Stimulated activated CD8-positive, alpha-beta memory T cell treated with anti-CD3 and anti-CD28 coated beads, Interleukin-4, amount 100 ng/mL, for 24 hours (primary cell): ENCODE data around the gene LORICRIN.

Experiments
- DNase-seq: peaks from one replicate; pipeline ENCODE4 v3.0.0-alpha.2; 2020; ENCODE audit warnings: low read depth

LORICRIN gene, protein sequence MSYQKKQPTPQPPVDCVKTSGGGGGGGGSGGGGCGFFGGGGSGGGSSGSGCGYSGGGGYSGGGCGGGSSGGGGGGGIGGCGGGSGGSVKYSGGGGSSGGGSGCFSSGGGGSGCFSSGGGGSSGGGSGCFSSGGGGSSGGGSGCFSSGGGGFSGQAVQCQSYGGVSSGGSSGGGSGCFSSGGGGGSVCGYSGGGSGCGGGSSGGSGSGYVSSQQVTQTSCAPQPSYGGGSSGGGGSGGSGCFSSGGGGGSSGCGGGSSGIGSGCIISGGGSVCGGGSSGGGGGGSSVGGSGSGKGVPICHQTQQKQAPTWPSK

DNA sequence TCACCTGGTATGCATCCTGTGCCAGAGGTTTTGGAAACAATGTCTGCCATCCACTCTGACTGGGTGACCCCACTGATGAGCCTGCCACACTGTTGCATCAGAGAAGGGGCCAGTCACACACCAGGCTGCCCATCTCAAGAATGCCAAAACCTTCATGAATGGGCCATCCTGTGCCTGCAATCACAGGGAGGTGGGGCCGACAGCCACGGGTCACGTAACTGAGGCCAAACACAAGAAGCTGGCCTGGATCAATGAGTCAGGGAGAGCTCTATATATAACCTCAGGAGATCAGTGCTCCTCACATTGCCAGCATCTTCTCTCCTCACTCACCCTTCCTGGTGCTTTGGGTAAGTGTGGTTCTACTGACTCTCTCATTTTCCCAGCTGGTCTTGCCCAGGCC lies at the start of gene LORICRIN:
Gene LORICRIN (plus strand): TSS at position 301 of the 400 bp plus-strand sequence. CDS start 1,263 bp downstream, outside the sequence.
- no peak for DNase-seq

DNA sequence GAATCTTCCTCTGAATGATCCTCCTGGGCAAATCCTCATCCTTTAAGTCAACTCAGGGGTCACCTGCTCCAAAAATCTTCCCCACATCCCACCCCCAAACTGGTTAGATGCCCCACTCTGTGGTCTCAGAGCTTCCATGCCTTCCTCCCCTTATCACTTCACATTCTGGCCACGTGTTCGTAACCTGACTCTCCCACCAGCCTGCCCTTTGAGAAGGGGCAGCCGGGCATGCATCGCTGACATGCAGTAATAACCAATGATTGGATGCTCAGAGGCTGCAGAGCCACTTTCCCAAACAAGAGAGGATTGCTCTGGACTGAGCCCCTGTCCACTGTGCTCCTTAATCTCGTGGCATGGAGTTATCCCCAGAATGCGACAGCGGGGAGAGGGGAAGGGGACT lies 49.3 kb upstream of the LORICRIN start:
- no peak for DNase-seq

DNA sequence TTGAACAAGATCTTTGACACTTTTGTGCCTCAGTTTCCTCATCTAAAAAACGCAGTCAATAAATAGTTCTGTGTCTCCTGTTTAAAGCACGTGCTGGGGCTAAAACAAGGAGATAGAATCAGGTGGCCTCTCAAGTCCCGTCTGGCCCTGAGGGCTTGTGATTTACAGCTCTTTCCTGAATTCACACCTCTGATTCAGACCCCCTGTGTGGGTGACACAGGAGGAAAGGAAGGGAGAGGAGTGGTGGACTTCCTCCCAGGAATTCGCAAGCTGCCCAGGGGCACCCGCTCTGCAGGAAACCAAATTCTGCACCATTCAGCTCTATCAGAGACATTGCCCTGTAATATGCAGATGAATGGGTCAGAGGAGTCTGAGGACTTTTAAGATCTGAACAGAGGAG lies 47.3 kb upstream of the LORICRIN start:
- no peak for DNase-seq

DNA sequence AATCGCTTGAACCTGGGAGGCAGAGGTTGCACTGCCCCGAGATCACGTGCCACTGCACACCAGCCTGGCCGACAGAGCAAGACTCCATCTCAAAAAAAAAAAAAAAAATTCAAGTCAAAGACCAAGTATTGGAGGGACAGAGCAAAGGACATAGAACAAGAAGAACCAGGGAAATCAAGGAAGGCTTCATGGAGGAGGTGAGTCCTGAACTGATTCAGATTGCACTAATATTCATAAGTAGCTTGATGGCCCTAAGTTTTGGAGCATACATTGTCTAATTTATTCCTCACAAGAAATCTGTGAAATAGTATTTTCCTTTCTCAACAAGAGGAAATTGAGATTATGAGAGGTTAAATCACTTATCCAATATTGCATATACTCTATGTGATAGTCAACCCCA lies 46.0 kb upstream of the LORICRIN start:
- DNase-seq: no peak

DNA sequence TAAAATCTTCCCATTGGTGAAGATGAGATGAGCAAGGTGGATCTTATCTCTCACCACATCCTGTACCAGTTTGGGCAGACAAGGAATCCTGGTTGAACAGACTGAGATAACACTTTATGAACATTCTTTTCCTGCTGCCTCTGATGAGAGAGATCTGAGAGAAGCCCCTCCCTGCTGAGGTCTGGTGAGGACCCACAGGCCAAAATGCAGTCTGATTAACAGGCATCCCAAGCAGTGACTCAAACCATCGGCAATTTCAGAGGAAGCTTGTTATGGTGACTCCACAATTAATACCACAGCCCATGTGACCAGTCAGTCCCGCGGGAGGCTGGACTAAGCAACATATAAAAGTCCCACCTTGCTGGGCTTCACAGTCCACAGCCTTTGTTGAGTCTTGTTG lies 42.3 kb upstream of the LORICRIN start, which contains the start of gene PRR9:
Gene PRR9 (plus strand): TSS at position 373 of the 400 bp plus-strand sequence. CDS start 561 bp downstream, outside the sequence.
- no peak for DNase-seq

DNA sequence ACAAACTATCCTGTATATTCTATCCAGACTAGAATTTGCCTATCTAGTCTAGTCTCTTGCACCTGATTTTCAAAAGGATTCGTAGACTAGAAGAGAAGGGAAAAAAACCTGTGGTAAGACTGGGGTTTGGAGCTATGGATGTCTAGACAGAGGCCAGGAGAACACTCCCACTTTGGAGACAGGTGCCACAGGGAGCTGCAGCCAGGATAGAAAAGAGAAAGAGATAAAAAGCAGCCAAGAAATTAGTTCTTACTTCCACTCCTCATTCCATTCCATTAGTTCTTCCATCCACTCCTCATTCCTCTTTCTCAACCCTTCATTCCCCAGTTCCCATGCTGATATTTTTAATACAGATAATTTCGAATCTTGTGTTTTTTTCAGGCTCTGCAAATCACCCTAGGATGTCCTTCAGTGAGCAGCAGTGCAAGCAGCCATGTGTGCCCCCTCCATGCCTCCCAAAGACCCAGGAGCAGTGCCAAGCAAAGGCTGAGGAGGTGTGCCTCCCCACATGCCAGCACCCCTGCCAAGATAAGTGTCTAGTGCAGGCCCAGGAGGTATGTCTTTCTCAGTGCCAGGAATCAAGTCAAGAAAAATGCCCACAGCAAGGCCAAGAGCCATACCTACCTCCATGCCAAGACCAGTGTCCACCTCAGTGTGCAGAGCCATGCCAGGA lies 41.6 kb upstream of the LORICRIN start:
- no peak for DNase-seq

DNA sequence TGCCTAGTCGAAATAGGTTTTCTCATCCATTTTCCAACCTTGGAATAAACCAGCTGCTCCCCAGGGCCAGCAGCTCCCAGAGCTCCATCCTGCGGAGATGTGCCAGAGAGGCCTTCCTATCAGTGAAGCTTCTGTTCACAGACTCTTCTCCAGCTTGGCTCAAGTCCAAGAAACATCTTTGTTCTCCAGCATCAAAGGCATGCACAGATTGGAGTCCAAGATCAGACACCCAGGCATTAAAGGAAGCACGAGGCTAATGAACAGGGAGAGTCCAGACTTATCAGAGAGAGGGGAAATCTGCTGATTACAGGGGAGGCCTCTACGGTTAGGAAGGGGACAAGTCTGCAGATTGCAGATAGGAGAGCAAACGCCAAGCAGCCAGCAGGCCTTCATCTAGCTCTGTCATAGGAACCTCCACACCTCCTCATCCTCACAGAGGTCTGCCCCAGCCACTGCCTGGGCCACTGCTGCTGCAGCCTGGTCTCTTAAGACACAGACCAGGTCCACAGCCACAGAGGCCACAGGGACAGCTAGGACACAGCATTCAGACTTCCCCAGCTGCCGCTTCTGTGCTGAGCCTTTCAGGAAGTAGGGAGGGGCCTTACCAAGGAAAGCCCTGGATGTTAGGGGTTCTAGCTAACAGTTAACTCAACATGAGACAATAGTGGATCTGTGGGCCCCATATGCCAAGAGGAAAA lies 38.7 kb upstream of the LORICRIN start:
- DNase-seq: no peak

DNA sequence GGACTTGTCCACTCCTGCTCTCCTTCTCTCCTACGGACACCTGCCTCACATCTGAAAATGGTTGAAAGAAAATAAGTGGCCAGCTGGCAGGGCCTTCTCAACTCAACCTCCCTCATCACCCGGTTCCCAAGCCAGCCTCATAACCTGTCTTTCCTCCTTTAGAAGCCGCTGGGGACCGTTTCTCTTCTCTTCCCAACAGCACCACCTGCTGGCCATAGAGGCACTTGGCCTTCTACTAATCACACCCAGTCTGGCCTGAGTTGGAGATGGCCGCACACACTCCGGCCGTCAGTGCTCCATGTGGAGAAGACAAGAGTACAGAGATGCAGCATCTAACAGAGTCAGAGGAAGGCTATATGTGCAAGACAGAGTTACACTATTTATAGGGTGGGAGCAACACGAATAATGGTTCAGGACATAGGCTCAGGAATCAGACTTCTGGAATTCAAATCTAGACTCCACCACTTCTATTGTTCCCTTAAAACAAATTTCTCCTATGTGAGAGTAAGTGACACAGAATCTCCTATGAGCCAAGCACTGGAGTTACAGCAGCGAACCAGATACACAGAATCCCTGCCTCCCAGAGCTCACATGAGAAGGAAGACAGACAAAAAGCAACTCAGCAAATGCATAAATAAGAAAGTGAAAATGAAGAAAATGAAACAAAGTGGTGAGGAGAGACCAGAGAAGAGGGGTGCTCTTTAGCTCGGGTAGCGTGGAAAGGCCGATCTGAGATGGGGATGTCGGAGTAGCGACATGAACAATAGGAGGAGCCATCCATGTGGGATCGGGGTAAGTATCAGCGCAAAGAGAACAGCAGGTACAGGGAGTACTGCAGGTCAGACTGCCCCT lies 36.2 kb upstream of the LORICRIN start:
- peak; percentile 39 for DNase-seq

DNA sequence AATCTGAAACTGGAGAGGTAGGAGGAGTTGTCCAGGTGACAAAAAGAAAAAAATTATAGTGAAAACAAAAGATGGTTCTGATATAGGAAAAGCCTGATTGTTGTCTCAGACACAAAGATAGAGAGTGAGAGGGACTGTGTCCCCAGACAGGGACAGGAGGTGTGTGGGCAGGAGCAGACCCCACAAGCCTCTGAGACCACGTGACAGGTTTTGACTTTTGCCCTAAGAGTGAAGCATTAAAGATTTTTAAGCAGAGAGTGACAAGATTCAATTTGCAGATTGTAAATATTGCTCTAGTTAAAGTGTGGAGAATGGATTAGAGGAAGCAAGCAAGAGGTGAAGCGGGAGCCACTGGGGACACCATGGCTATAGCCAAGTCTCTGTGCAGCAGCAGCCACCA lies 31.7 kb upstream of the LORICRIN start:
- no peak for DNase-seq

DNA sequence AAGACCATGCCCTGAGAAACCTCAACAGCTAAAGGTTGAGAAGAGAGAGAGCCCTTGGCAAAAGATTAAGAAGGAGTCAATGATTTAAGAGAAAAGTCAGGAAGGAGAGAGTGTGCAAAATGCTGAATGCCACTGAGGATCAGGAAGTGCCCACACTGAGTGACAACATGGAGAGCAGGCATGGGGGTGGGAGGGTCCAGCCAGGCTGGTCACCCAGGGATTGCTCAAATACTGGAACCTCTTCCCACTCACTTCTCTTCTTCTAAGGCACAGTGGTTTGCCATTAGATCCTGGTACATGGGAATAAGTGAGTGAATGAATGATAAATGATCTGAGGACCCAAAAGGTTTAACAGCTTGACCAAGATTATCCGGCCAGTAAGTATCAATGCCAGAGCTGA lies 31.0 kb upstream of the LORICRIN start:
- no peak for DNase-seq

DNA sequence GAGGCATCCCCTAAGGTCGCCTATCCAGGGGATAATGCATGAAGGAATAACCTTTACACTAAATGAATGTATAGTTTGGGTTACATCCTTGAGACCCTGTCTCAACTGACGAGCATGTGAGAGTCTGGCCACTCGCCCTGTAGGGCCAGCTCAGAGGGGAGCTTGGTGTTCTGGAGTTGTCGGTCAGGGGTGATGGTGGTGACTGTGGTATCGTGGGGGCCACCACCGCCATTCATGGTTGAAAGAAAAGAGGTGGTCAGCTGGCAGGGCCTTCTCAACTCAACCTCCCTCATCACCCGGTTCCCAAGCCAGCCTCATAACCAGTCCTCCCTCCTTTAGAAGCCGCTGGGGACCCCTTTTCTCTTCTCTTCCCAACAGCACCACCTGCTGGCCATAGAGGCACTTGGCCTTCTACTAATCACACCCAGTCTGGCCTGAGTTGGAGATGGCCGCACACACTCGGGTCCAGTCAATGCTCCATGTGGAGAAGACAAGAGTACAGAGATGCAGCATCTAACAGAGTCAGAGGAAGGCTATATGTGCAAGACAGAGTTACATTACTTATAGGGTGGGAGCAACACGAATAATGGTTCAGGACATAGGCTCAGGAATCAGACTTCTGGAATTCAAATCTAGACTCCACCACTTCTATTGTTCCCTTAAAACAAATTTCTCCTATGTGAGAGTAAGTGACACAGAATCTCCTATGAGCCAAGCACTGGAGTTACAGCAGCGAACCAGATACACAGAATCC lies 30.2 kb upstream of the LORICRIN start:
- peak; percentile 11 for DNase-seq

DNA sequence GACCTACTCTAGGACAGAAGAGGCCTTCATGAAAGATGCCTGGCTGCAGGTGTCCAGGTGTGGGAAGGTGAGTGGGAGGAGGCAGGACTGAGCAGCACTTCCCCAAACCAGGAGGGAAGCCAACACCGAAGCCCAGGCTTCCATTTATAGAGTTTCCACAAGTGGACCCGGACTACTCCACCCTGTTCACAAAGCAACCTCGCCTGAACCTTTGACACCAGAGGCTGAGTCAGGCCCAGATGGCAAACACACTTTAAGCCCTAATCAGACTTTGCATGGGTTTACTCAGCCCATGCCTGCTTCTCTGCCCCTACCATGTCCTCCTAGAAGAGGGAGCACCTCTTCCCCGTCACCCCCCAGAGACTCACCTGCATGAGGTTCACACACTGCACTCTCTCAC lies 28.1 kb upstream of the LORICRIN start:
- no peak for DNase-seq

DNA sequence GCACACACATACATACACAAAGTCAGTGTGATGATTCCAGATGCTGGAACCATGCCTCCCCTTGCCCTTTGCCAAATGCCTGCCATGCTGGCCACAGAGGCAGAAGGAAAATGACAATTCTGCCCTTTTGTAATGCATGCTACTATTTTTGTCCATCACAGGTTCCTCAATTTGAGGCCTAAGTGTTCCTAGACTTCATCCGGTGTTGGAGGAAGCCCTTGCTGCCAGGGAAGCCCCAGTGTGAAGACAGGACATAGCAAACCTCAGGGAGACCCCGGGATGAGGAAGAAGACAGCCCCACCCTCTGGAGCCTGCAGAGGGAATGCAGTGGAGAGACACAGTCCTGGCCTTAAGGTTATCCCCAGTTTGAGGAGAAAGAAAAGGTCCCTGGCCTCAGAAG lies 27.7 kb upstream of the LORICRIN start:
- no peak for DNase-seq

DNA sequence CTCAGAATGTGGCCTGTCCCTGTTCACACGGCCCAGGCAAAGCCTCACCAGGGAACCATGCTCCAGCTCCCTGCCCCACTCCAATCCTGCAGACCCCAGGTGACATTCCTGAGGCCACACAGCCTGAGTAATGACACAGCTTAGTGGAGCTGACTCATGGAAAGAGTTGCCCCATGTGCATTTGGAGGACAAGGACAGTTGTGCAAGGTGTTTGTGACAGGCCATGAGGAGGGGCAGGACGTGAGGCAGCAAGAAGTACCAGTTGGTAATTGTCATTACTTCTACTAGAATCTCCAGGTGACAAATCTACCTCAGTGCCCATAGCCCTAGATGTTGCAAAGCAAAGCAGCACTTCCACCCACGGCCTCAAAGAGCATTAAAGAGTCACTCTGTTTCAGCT lies 26.9 kb upstream of the LORICRIN start:
- no peak for DNase-seq

DNA sequence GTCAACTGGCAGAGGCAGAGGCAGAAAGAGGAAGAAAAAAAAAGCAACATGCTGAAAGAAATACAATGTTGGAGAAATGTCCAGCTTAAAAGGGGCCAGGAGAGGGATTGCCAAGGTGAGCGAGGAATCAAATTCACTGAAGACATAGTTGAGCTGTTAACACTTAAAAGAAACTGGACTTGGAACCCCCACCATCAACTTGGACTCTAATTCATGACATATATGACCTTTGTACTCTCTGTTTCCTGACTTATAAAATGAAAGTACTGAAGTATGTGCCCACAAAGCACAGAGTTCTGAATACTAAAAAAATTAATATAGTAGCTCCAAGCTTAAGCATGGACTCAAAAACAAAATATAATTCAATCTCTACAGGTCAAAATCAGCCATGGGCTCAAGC lies 26.0 kb upstream of the LORICRIN start:
- DNase-seq: no peak

DNA sequence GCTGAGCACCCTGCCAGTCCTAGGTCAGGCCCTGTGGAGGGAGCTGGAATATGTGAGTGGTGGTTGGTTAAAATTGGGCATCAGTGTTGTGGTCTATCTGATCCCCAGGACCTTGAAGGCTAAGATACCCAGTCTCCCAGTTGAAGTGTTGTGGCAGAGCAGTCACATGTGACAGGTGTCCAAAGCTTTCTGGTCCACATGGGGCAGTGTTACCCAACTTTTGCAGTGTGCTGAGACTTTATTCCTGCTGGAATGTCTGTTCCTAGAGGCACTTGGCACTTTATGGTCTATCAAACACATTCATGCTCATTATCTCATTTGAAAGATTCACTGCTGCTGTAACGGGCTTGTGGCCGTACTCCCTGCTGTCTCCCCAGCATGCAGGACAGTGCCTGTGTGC lies 21.0 kb upstream of the LORICRIN start:
- DNase-seq: no peak

DNA sequence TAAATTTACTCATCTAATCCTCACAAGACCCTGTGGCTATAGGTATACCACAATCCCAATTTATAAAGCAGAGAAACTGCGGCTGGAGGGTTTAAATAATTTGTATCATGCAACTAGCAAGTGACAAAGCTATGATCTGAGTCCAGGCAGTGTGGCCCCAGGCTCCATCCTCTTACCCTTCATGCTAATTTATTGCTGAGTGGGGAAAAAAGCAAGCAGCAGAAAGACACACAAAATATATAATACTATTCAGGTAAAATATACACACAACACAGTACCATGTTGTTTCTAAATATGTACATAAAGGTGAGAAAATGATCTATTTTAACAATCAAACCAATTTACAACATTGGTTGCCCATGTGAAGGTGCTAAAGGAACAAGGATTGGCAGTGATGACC lies 17.3 kb upstream of the LORICRIN start:
- DNase-seq: no peak

DNA sequence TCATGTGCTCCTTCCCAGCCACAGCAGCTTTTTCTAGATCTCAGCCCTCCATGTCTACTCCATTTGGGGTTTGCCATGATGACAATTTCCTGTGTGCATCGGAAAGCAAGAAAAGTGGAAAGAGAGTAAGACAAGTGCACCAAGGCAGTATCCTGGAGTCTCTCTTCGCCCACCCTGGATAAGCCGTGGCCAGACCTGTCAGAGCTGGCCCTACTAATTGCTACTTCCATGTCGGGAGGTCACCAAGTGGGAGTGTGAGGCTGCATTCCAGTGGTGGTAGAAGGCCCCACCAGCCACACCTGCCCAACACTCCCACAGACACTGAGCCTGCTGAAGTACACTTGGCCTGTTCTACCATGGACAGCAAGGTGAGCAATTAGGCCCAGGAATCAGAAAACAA lies 14.0 kb upstream of the LORICRIN start:
- no peak for DNase-seq

DNA sequence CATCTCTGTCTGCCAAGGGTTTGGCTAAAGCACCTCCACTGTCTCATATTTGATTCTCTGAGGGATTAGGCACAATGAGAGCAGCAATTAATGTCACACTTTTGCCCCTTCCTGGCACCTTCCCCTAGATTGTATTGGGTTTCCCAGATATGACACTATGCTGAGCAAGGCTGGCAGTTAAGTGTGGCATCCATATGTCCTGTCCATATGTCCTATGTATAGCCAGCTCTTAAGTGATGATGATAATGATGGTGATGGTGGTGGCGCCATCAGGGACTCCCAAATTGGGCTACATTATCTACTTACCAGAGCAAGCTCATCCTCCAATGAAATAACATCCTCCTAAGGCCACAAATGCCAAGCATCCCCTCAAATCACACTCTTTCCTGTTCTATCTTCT lies 13.5 kb upstream of the LORICRIN start:
- no peak for DNase-seq

DNA sequence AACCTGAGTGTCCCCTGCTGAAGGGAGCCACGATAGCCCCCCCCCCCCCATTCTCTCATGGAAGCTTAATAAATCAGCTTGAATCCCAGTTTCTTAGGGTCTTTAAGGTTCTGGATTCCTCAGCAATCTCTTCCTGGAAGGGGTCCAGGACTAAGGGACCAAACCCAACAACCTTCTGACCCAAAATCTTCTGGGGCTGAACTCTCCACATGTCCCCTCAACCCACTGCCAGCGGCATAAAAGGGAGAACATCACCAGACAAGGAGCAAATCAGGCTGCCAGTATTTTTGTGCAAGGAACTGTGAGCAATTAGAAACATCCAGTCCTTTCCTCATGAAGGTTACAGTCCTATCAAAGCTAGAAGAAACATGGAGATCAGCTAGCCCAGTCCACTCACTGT lies 12.7 kb upstream of the LORICRIN start:
- no peak for DNase-seq

DNA sequence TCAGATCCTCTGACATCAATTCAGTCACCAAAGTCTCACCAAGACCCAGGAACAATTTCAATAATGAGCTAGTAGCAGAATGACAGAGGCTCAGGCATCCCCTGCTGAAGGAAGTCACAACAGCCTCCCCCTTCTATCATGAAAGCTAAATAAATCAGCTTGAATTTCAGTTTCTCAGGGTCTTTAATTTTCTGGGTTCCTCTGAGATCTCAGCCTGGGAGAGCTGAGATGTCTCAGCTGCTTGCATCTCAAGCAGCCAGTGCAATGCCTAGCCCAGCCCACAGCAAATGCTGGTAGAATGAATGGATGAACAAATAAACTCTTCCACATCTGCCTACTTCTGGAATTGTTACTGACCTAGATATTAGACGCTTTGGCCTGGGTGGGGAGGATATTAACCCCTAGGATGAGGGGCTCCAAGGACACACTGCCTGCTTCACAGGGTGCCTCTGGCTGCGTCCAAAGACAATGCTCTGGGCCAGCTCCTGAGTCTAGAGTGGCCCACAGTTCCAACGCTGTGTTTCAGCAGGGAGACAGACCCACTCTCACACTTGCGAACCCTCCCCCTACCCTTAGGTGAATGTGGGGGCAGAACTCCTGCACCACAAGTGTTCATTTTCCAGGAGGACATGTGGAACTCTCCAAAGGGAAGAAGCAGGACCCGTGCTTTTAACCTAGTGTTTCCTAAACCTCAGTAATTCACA lies 11.2 kb upstream of the LORICRIN start:
- no peak for DNase-seq
